ENCODE measurements around the gene VSIR.

DNA sequence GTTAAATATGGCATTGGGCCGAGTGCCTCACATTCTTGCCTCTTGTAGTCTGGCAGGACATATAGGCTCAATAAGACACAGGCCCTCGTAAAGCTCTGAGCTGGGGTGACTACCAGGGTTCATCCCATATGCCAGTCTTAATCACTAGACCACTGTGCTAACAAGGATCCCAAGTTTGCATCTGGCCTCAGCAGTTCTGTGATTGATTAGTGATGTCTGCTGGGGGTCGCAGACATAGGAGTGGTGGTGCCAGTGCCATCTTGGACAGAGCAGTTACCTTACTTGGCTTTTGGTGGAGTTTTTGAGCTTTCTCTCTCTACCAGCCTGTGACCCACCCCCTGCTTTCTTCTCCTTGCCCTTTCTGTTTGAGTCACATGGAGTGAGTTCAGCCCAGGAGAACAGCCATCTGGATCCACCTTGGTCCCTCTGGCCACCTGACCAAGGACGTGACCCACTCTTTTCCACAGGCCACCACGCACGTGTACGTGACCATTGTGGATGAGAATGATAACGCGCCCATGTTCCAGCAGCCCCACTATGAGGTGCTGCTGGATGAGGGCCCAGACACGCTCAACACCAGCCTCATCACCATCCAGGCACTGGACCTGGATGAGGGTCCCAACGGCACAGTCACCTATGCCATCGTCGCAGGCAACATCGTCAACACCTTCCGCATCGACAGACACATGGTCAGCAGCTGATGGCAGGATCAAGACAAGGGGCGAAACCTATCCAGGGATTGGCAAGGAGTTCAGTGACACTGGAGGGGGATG is 4.1 kb upstream of the VSIR start:
- TF ChIP-seq POLR2A (IDR thresholded peaks at IDR 0.05; ENCODE audit: low read depth, low read length): no peak
- no peak for TF ChIP-seq POLR2AphosphoS5 (IDR thresholded peaks at IDR 0.05; ENCODE audit: low read depth, low read length)
- TF ChIP-seq SPI1 (IDR thresholded peaks at IDR 0.05; ENCODE audit: low read depth, low read length): no peak
- TF ChIP-seq TAF1 (IDR thresholded peaks at IDR 0.05; ENCODE audit: low read depth, low read length): no peak
- no peak for TF ChIP-seq POU2F2 (IDR thresholded peaks at IDR 0.05; ENCODE audit: low read depth, low read length)
- TF ChIP-seq PAX5 (IDR thresholded peaks at IDR 0.05; ENCODE audit: insufficient read depth, low read length, severe bottlenecking): no peak
